ENCODE data around the gene ZFYVE9.

GRCh38 chr1:52102336-52103013 lies 39.4 kb upstream of the ZFYVE9 start:
- TF ChIP-seq POLR2AphosphoS5 (IDR thresholded peaks at IDR 0.05; ENCODE audit: low read depth, low read length) (no peak), TAF1 (IDR thresholded peaks at IDR 0.05; ENCODE audit: borderline replicate concordance, low read depth, low read length) (no peak), POLR2A (IDR thresholded peaks at IDR 0.05; ENCODE audit: low read depth, low read length) (no peak)
